Lower leg skin (tissue), 3 donors: Measurements from ENCODE around the gene ZNF555.

ENCODE experiments used
- CTCF ChIP-seq, 3 donors: fragments of 450-650 bp; IDR thresholded peaks; one replicate each; pipeline ENCODE4 v1.5.1; 2016; ENCODE audit warnings: antibody characterized with exemption in 3 of 3, mild to moderate bottlenecking in 3 of 3, moderate library complexity in 2 of 3
- POLR2A ChIP-seq, 2 donors: fragments of 450-650 bp; IDR thresholded peaks; one replicate each; pipeline ENCODE4 v1.6.1; 2016 to 2017; ENCODE audit warnings: antibody characterized with exemption in 2 of 2, mild to moderate bottlenecking in 1 of 2, moderate library complexity in 1 of 2

- TF ChIP-seq CTCF (IDR thresholded peaks at IDR 0.05) = no peak
- TF ChIP-seq POLR2A (IDR thresholded peaks at IDR 0.05) = no peak
Observed at GRCh38 chr19:2797280-2797679, 44.0 kb upstream of the ZNF555 start.
